Mesodermal cell (in vitro differentiated cells): ENCODE data around the gene RBP5.

Experiments used
- H3K27ac ChIP-seq: 2 replicates; pipeline ENCODE4 v1.7.0; 2013; ENCODE audit warnings: mild to moderate bottlenecking, low read depth, low read length, moderate library complexity; ENCODE audit not compliant: severe bottlenecking
- H3K36me3 ChIP-seq: 2 replicates; pipeline ENCODE4 v1.7.1; 2013; ENCODE audit warnings: mild to moderate bottlenecking, low read length, moderate library complexity; ENCODE audit not compliant: control insufficient read depth, insufficient read depth
- H3K4me1 ChIP-seq: one replicate; pipeline ENCODE4 v1.7.1; 2013; ENCODE audit warnings: mild to moderate bottlenecking, low read length; ENCODE audit not compliant: insufficient read depth, control insufficient read depth, poor library complexity, severe bottlenecking
- H3K4me3 ChIP-seq: 2 replicates; pipeline ENCODE4 v1.7.0; 2013; ENCODE audit warnings: low read length, control low read depth, mild to moderate bottlenecking; ENCODE audit not compliant: insufficient read depth, poor library complexity, severe bottlenecking; ENCODE audit errors: extremely low read depth
- H3K9me3 ChIP-seq: 2 replicates; pipeline ENCODE4 v1.7.1; 2013; ENCODE audit warnings: mild to moderate bottlenecking, low read length, moderate library complexity; ENCODE audit not compliant: control insufficient read depth
- WGBS, 2 experiments: methylation state at CpG; one replicate each; pipeline ENCODE4 v1.1.5; 2013; ENCODE audit warnings: missing lambda C conversion rate in 2 of 2; ENCODE audit not compliant: insufficient coverage in 2 of 2; 5-methylcytosine and 5-hydroxymethylcytosine counted together

RBP5 gene

GRCh38 chr12:7146228-7146627 lies 17.5 kb upstream of the RBP5 start:
- peaks cover 7% of the 10 kb centered on the region for H3K4me1 ChIP-seq
- H3K36me3 ChIP-seq = peaks cover 6% of the 10 kb centered on the region
- no peak overlapping the region for H3K27ac ChIP-seq
- H3K9me3 ChIP-seq = no peaks in the 10 kb centered on the region
- H3K4me3 ChIP-seq = no peak overlapping the region
- 88 to 92% methylated on average over 2 to 7 of the region's 7 CpGs for WGBS, 2 experiments

GRCh38 chr12:7145671-7146070 lies 17.0 kb upstream of the RBP5 start:
- Histone ChIP-seq H3K27ac (no peak overlapping the region), H3K4me1 (peaks cover 7% of the 10 kb centered on the region), H3K9me3 (no peaks in the 10 kb centered on the region), H3K4me3 (no peak overlapping the region), H3K36me3 (peaks cover 6% of the 10 kb centered on the region)
- 78 to 83% methylated on average over 3 of the region's 4 CpGs for WGBS, 2 experiments

GRCh38 chr12:7144414-7145120 lies 15.9 kb upstream of the RBP5 start:
- no peaks in the 10 kb centered on the region for H3K9me3 ChIP-seq
- H3K4me1 ChIP-seq = peaks cover 7% of the 10 kb centered on the region
- no peak overlapping the region for H3K4me3 ChIP-seq
- peaks cover 6% of the 10 kb centered on the region for H3K36me3 ChIP-seq
- no peak overlapping the region for H3K27ac ChIP-seq
- WGBS, 2 experiments = 87 to 88% methylated on average over 5 to 6 of the region's 11 CpGs

- H3K9me3 ChIP-seq = no peaks in the 10 kb centered on the region
- H3K36me3 ChIP-seq = no peaks in the 10 kb centered on the region
- no peak overlapping the region for H3K4me3 ChIP-seq
- H3K27ac ChIP-seq = no peak overlapping the region
- H3K4me1 ChIP-seq = peaks cover 7% of the 10 kb centered on the region
- 90 to 98% methylated on average over 6 to 7 of the region's 7 CpGs for WGBS, 2 experiments
Measured at GRCh38 chr12:7143564-7143963, 14.9 kb upstream of the RBP5 start.

- no peaks in the 10 kb centered on the region for H3K36me3 ChIP-seq
- no peak overlapping the region for H3K4me3 ChIP-seq
- no peaks in the 10 kb centered on the region for H3K9me3 ChIP-seq
- no peak overlapping the region for H3K27ac ChIP-seq
- peaks cover 7% of the 10 kb centered on the region for H3K4me1 ChIP-seq
- WGBS, 2 experiments = 95% methylated on average over 17 of the region's 18 CpGs
Measured at GRCh38 chr12:7142809-7143465, 14.2 kb upstream of the RBP5 start.

- H3K36me3 ChIP-seq = peaks cover 3% of the 10 kb centered on the region
- WGBS, 2 experiments = 66 to 82% methylated on average over 4 of the region's 5 CpGs
Measured at GRCh38 chr12:7142056-7142644, 13.5 kb upstream of the RBP5 start.

GRCh38 chr12:7141351-7142005 lies 12.8 kb upstream of the RBP5 start:
- Histone ChIP-seq H3K36me3 (peaks cover 9% of the 10 kb centered on the region), H3K27ac (no peak overlapping the region)

More at GRCh38 chr12:7142056-7142644, 13.5 kb upstream of the RBP5 start:
- Histone ChIP-seq H3K27ac (no peak overlapping the region), H3K4me3 (no peak overlapping the region), H3K9me3 (no peaks in the 10 kb centered on the region), H3K4me1 (peaks cover 7% of the 10 kb centered on the region)

GRCh38 chr12:7139200-7139599 lies 10.5 kb upstream of the RBP5 start:
- no peaks in the 10 kb centered on the region for H3K4me1 ChIP-seq
- H3K27ac ChIP-seq = no peak overlapping the region
- 93 to 97% methylated on average over 2 of the region's 2 CpGs for WGBS, 2 experiments
- H3K4me3 ChIP-seq = no peak overlapping the region
- peaks cover 22% of the 10 kb centered on the region for H3K36me3 ChIP-seq
- no peaks in the 10 kb centered on the region for H3K9me3 ChIP-seq

More at GRCh38 chr12:7141351-7142005, 12.8 kb upstream of the RBP5 start:
- WGBS, 2 experiments = 79 to 100% methylated on average over 2 to 6 of the region's 7 CpGs
- Histone ChIP-seq H3K9me3 (no peaks in the 10 kb centered on the region), H3K4me3 (no peak overlapping the region), H3K4me1 (peaks cover 4% of the 10 kb centered on the region)

GRCh38 chr12:7137908-7138307 lies 9.2 kb upstream of the RBP5 start:
- 82 to 100% methylated on average over 3 to 4 of the region's 4 CpGs for WGBS, 2 experiments
- H3K36me3 ChIP-seq = peaks cover 22% of the 10 kb centered on the region
- H3K4me3 ChIP-seq = no peak overlapping the region
- H3K27ac ChIP-seq = no peak overlapping the region
- no peaks in the 10 kb centered on the region for H3K9me3 ChIP-seq
- no peaks in the 10 kb centered on the region for H3K4me1 ChIP-seq

GRCh38 chr12:7136676-7137075 lies 8.0 kb upstream of the RBP5 start:
- Histone ChIP-seq H3K27ac (no peak overlapping the region), H3K4me3 (no peak overlapping the region), H3K4me1 (no peaks in the 10 kb centered on the region), H3K36me3 (peaks cover 22% of the 10 kb centered on the region), H3K9me3 (no peaks in the 10 kb centered on the region)
- 87 to 100% methylated on average over 3 of the region's 3 CpGs for WGBS, 2 experiments
